ENCODE measurements around the gene EIF2B5. TPM values are rescaled to one million over a fixed set of nuclear protein-coding genes. Genes with fewer than 3 reads are reported as not detected.

EIF2B5 gene
- total RNA-seq, 2 experiments from 2014 or later = 52.2 to 61.6 TPM

Other genes with a start within 250 kb of the EIF2B5 start
- 10 to 100 TPM; 21.2 to 26.5 TPM for gene ABCC5, start 117.5 kb upstream of the EIF2B5 start, total RNA-seq
- not detected for gene HTR3D, start 103.6 kb upstream of the EIF2B5 start, total RNA-seq
- gene HTR3C, start 82.3 kb upstream of the EIF2B5 start, total RNA-seq = not detected
- not detected for gene HTR3E, start 38.3 kb upstream of the EIF2B5 start, total RNA-seq
- gene DVL3, start 20.0 kb downstream of the EIF2B5 start, total RNA-seq = 10 to 100 TPM; 42.6 to 44.2 TPM
- gene AP2M1, start 39.5 kb downstream of the EIF2B5 start, total RNA-seq = 100 to 1,000 TPM; 218 to 230 TPM
- gene ABCF3, start 50.8 kb downstream of the EIF2B5 start, total RNA-seq = 10 to 100 TPM; 57.6 to 60.2 TPM
- not detected for gene VWA5B2, start 94.2 kb downstream of the EIF2B5 start, total RNA-seq
- gene ALG3, start 113.6 kb downstream of the EIF2B5 start, total RNA-seq = 10 to 100 TPM; 38.7 to 48.2 TPM
- 1 to 10 TPM; 4.1 to 6.7 TPM for gene EEF1AKMT4, start 114.3 kb downstream of the EIF2B5 start, total RNA-seq
- under 1 TPM; 0.20 to 0.37 TPM for gene CAMK2N2, start 126.2 kb downstream of the EIF2B5 start, total RNA-seq
- gene ECE2, start 140.7 kb downstream of the EIF2B5 start, total RNA-seq = not detected
- 100 to 1,000 TPM; 193 to 258 TPM for gene PSMD2, start 163.9 kb downstream of the EIF2B5 start, total RNA-seq
- gene EIF4G1, start 179.2 kb downstream of the EIF2B5 start, total RNA-seq = 100 to 1,000 TPM; 348 to 471 TPM
- gene FAM131A, start 202.2 kb downstream of the EIF2B5 start, total RNA-seq = 1 to 10 TPM; 3.1 to 4.5 TPM
- gene CLCN2, start 226.2 kb downstream of the EIF2B5 start, total RNA-seq = 1 to 10 TPM; 3.4 to 4.1 TPM
- 100 to 1,000 TPM in 1 of 2 experiments, 10 to 100 TPM in 1; 84.3 to 104 TPM for gene POLR2H, start 226.4 kb downstream of the EIF2B5 start, total RNA-seq
- gene THPO, start 242.8 kb downstream of the EIF2B5 start, total RNA-seq = not detected
- not detected for gene CHRD, start 244.7 kb downstream of the EIF2B5 start, total RNA-seq